HEK293 (cell line): ENCODE data around the gene IMP3.

ENCODE experiments used
- BCL11A ChIP-seq: fragments of 450-650 bp; formaldehyde crosslinking; IDR thresholded peaks from 2 replicates; pipeline ENCODE4 v1.5.1; 2016; ENCODE audit warnings: low read depth, missing biosample characterization, missing genetic modification characterization
- GFI1B ChIP-seq: fragments of 450-650 bp; formaldehyde crosslinking; IDR thresholded peaks from 2 replicates; pipeline ENCODE4 v1.5.1; 2016; ENCODE audit warnings: missing biosample characterization, missing genetic modification characterization
- GLIS1 ChIP-seq: fragments of 450-650 bp; formaldehyde crosslinking; IDR thresholded peaks from 2 replicates; pipeline ENCODE4 v1.5.1; 2016; ENCODE audit warnings: missing biosample characterization, missing genetic modification characterization
- HIC1 ChIP-seq: fragments of 450-650 bp; formaldehyde crosslinking; IDR thresholded peaks from 2 replicates; pipeline ENCODE4 v1.5.1; 2016; ENCODE audit warnings: missing biosample characterization, missing genetic modification characterization
- HOXD13 ChIP-seq: sonication (generic); formaldehyde crosslinking; IDR thresholded peaks from 2 replicates; pipeline ENCODE4 v1.8.0; 2022; ENCODE audit warnings: missing genetic modification reagents, borderline replicate concordance
- KLF16 ChIP-seq: fragments of 450-650 bp; formaldehyde crosslinking; IDR thresholded peaks from 2 replicates; pipeline ENCODE4 v1.5.1; 2017; ENCODE audit warnings: missing biosample characterization, missing genetic modification characterization
- MYNN ChIP-seq: fragments of 450-650 bp; formaldehyde crosslinking; IDR thresholded peaks from 2 replicates; pipeline ENCODE4 v1.5.1; 2016; ENCODE audit warnings: missing biosample characterization, missing genetic modification characterization, borderline replicate concordance
- PATZ1 ChIP-seq: fragments of 450-650 bp; formaldehyde crosslinking; IDR thresholded peaks from 2 replicates; pipeline ENCODE4 v1.5.1; 2016; ENCODE audit warnings: missing biosample characterization, missing genetic modification characterization
- SP3 ChIP-seq: fragments of 450-650 bp; formaldehyde crosslinking; IDR thresholded peaks from 2 replicates; pipeline ENCODE4 v1.5.1; 2016; ENCODE audit warnings: missing biosample characterization, missing genetic modification characterization
- ZBTB20 ChIP-seq: fragments of 450-650 bp; formaldehyde crosslinking; IDR thresholded peaks from 2 replicates; pipeline ENCODE4 v1.5.1; 2016; ENCODE audit warnings: missing biosample characterization, missing genetic modification characterization
- ZBTB26 ChIP-seq: fragments of 450-650 bp; formaldehyde crosslinking; optimal IDR thresholded peaks from 2 replicates; pipeline ENCODE3; 2016; ENCODE audit warnings: missing biosample characterization, mild to moderate bottlenecking, missing genetic modification characterization
- ZFHX2 ChIP-seq: fragments of 450-650 bp; formaldehyde crosslinking; conservative IDR thresholded peaks from 2 replicates; pipeline ENCODE4 v1.5.1; 2016; ENCODE audit warnings: missing biosample characterization, missing genetic modification characterization
- ZNF138 ChIP-seq: fragments of 450-650 bp; formaldehyde crosslinking; IDR thresholded peaks from 2 replicates; pipeline ENCODE4 v1.5.1; 2016; ENCODE audit warnings: missing biosample characterization, missing genetic modification characterization, borderline replicate concordance
- ZNF148 ChIP-seq: fragments of 450-650 bp; formaldehyde crosslinking; IDR thresholded peaks from 2 replicates; pipeline ENCODE4 v1.5.0; 2017; ENCODE audit warnings: missing biosample characterization, missing genetic modification characterization, borderline replicate concordance
- ZNF16 ChIP-seq: fragments of 450-650 bp; formaldehyde crosslinking; IDR thresholded peaks from 2 replicates; pipeline ENCODE4 v1.5.1; 2016; ENCODE audit warnings: low read depth, missing biosample characterization, missing genetic modification characterization
- ZNF19 ChIP-seq: fragments of 450-650 bp; formaldehyde crosslinking; IDR thresholded peaks from 2 replicates; pipeline ENCODE4; 2016; ENCODE audit warnings: missing biosample characterization, missing genetic modification characterization, low read depth
- ZNF211 ChIP-seq: fragments of 450-650 bp; formaldehyde crosslinking; IDR thresholded peaks from 2 replicates; pipeline ENCODE4 v1.5.1; 2016; ENCODE audit warnings: low read depth, missing biosample characterization, missing genetic modification characterization
- ZNF274 ChIP-seq, 2 experiments: fragments of 200-500 bp in 1 of 2; fragments of 450-650 bp in 1 of 2; sonication (Bioruptor generic) in 1 of 2; formaldehyde crosslinking in 1 of 2; IDR thresholded peaks; 2 replicates each; pipeline versions ENCODE4 v1.5.1 to v1.6.1; 2014 to 2016; ENCODE audit warnings: borderline replicate concordance in 1 of 2, inconsistent platforms in 1 of 2, low read length in 1 of 2, missing biosample characterization in 1 of 2, missing genetic modification characterization in 1 of 2
- ZNF280C ChIP-seq: fragments of 450-650 bp; formaldehyde crosslinking; IDR thresholded peaks from 2 replicates; pipeline ENCODE4 v1.5.1; 2016; ENCODE audit warnings: missing biosample characterization, missing genetic modification characterization
- ZNF366 ChIP-seq: fragments of 450-650 bp; formaldehyde crosslinking; conservative IDR thresholded peaks from 2 replicates; pipeline ENCODE4 v1.5.1; 2016; ENCODE audit warnings: missing biosample characterization, missing genetic modification characterization
- ZNF510 ChIP-seq: fragments of 450-650 bp; formaldehyde crosslinking; IDR thresholded peaks from 2 replicates; pipeline ENCODE4 v1.5.1; 2018; ENCODE audit warnings: mild to moderate bottlenecking, missing genetic modification characterization, missing biosample characterization; ENCODE audit not compliant: insufficient replicate concordance
- ZNF521 ChIP-seq: fragments of 450-650 bp; formaldehyde crosslinking; IDR thresholded peaks from 2 replicates; pipeline ENCODE4 v1.5.1; 2017; ENCODE audit warnings: missing biosample characterization, mild to moderate bottlenecking, missing genetic modification characterization
- ZNF555 ChIP-seq: fragments of 450-650 bp; formaldehyde crosslinking; conservative IDR thresholded peaks from 2 replicates; pipeline ENCODE4 v1.5.1; 2017; ENCODE audit warnings: missing biosample characterization, mild to moderate bottlenecking, missing genetic modification characterization, inconsistent platforms
- ZNF561 ChIP-seq: fragments of 450-650 bp; IDR thresholded peaks from 2 replicates; pipeline ENCODE4 v1.5.1; 2018; ENCODE audit warnings: missing biosample characterization, missing genetic modification characterization, borderline replicate concordance
- ZNF585B ChIP-seq: fragments of 450-650 bp; formaldehyde crosslinking; IDR thresholded peaks from 2 replicates; pipeline ENCODE4 v1.5.1; 2016; ENCODE audit warnings: missing biosample characterization, missing genetic modification characterization
- ZNF600 ChIP-seq: fragments of 450-650 bp; formaldehyde crosslinking; IDR thresholded peaks from 2 replicates; pipeline ENCODE4 v1.5.1; 2016; ENCODE audit warnings: missing biosample characterization, missing genetic modification characterization
- ZNF707 ChIP-seq: fragments of 450-650 bp; formaldehyde crosslinking; IDR thresholded peaks from 2 replicates; pipeline ENCODE4 v1.5.1; 2016; ENCODE audit warnings: missing biosample characterization, missing genetic modification characterization
- ZNF747 ChIP-seq: fragments of 450-650 bp; formaldehyde crosslinking; IDR thresholded peaks from 2 replicates; pipeline ENCODE4 v1.5.1; 2016; ENCODE audit warnings: missing biosample characterization, missing genetic modification characterization
- ZNF776 ChIP-seq: fragments of 450-650 bp; formaldehyde crosslinking; IDR thresholded peaks from 2 replicates; pipeline ENCODE4 v1.5.0; 2017; ENCODE audit warnings: missing biosample characterization, missing genetic modification characterization, borderline replicate concordance
- ZNF830 ChIP-seq: fragments of 450-650 bp; IDR thresholded peaks from 2 replicates; pipeline ENCODE4 v1.5.0; 2018; ENCODE audit warnings: missing biosample characterization, missing genetic modification characterization, low read depth, mild to moderate bottlenecking, moderate library complexity

The IMP3 gene

GRCh38 chr15:75666823-75667501 lies 26.9 kb upstream of the IMP3 start (continued):
- TF ChIP-seq ZNF366 (tag by site-specific recombination), result peak; percentile 67
- no peak for TF ChIP-seq ZBTB26 (tag by site-specific recombination)
- no peak for TF ChIP-seq ZBTB20 (tag by site-specific recombination)
- TF ChIP-seq BCL11A (tag by site-specific recombination), result no peak
- no peak for TF ChIP-seq ZNF510 (tag by site-specific recombination)
- TF ChIP-seq ZNF707 (tag by site-specific recombination), result no peak
- no peak for TF ChIP-seq ZNF561 (tag by site-specific recombination)
- TF ChIP-seq ZNF747, result no peak
- no peak for TF ChIP-seq ZNF280C (tag by site-specific recombination)
- no peak; the same call in 1 of the 2 replicates for TF ChIP-seq PATZ1 (tag by site-specific recombination)
- no peak for TF ChIP-seq ZNF521 (tag by site-specific recombination)
- no peak for TF ChIP-seq ZNF830 (tag by site-specific recombination)
- no peak for TF ChIP-seq ZNF776 (tag by site-specific recombination)
- TF ChIP-seq GFI1B (tag by site-specific recombination), result no peak
- no peak for TF ChIP-seq ZNF19 (tag by site-specific recombination)
- no peak for TF ChIP-seq MYNN (tag by site-specific recombination)
- TF ChIP-seq ZNF148 (tag by site-specific recombination), result no peak
- no peak for TF ChIP-seq ZNF585B (tag by site-specific recombination)
- TF ChIP-seq GLIS1 (tag by site-specific recombination), result peak; percentile 97
- no peak for TF ChIP-seq SP3 (tag by site-specific recombination)
- TF ChIP-seq ZNF138 (tag by site-specific recombination), result no peak
- TF ChIP-seq HOXD13 (CRISPR knock-in tag), result 0 out of 2 replicates have a peak, but pooled peaks have one; percentile 34
- no peak for TF ChIP-seq KLF16 (tag by site-specific recombination)
- TF ChIP-seq ZNF211 (tag by site-specific recombination), result no peak
- peak; percentile 57; the same call in 1 of the 2 replicates for TF ChIP-seq ZNF600
- no peak for TF ChIP-seq ZNF274 (IDR thresholded peaks at IDR 0.05; ENCODE audit: low read length)
- no peak for TF ChIP-seq ZNF274 (tag by site-specific recombination; IDR thresholded peaks at IDR 0.05; ENCODE audit: borderline replicate concordance)
- no peak for TF ChIP-seq ZFHX2 (tag by site-specific recombination)
- no peak for TF ChIP-seq ZNF16 (tag by site-specific recombination)
- TF ChIP-seq ZNF555 (tag by site-specific recombination), result no peak
- TF ChIP-seq HIC1, result no peak
